ENCODE measurements around the gene SLC39A7.
A peak's percentile ranks its signal among the peaks of the same experiment; 100 is the strongest.
"Not testable (repeated sequence)": the region's sequence is repeated elsewhere in the genome, so short reads cannot be mapped to it uniquely, and the experiment has no call there.

The SLC39A7 gene

DNA sequence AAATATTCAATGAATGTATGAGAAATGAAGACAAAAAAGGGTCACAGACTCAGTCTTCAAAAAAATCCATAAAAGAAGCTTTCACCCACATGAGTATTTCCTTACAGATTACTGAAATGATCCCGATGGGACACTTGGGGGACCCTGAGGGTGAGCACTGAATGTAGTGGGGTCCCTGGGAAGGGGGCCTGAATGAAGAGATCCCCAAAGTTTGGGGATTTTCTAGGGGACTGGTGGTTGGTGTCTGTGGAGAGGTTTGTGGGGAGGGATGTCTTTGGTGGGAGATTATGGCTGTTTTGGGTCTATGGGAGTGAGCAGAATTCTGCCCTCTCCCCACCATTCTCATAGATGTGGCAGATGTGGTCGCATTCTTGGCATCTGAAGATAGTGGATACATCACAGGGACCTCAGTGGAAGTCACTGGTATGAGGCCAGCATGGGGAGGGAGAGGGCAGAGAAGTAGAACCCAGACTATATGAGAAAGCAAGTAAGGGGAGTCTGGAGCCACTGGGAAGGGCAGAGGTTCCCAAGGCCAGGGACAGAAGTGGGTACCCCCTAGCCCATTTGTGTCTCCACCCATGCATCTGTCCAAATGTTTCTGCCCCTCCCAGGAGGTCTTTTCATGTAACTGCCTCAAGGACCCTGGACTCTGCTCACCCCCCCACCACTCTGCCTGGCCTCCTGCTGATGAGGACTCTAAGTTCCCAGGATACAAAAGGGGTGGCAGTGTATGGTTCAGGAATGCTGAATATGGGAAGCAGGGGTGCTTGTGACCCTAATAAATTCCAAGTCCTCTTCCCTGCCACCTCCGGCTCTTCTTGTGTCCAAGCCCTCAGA is 5.6 kb downstream of the SLC39A7 start:
- no peak for DNase-seq

DNA sequence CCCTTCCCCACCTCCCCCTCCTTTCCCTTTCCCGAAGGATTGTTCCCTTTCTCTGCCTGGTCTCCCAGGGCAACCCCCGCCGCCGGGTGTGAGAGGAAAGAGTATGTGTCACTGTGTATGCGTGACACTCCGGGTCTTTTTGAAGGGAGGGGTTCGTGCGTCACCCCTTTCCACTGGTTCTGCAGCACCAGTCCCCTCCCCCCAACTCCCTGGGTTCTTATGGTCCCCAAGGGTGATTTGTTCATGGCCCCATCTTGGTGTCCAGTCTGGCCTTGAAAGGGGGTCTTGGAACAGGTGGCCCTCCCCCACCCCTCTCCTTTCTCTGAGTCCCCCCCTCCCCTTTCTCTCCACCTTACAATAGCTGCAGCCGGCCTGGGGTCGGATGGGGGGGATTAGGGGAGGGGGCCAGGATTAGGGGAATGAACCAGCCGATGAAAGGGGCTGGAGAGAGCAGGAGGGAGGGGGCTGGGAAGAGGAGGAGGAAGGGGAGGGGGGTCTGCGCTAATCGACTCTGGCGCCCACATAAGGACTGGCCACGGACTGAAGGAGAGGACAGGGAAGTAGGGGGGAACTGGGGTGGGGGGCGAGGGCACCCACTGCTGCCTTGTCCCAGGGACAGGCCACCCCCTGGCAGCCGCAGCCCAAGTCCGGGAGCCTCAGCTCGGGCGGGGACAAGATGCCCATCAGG is 6.3 kb downstream of the SLC39A7 start:
- DNase-seq: no peak

- DNase-seq: peak in 1 of 2 donors; percentile 24
Measured at GRCh38 chr6:33207552-33208090, 7.0 kb downstream of the SLC39A7 start.

DNA sequence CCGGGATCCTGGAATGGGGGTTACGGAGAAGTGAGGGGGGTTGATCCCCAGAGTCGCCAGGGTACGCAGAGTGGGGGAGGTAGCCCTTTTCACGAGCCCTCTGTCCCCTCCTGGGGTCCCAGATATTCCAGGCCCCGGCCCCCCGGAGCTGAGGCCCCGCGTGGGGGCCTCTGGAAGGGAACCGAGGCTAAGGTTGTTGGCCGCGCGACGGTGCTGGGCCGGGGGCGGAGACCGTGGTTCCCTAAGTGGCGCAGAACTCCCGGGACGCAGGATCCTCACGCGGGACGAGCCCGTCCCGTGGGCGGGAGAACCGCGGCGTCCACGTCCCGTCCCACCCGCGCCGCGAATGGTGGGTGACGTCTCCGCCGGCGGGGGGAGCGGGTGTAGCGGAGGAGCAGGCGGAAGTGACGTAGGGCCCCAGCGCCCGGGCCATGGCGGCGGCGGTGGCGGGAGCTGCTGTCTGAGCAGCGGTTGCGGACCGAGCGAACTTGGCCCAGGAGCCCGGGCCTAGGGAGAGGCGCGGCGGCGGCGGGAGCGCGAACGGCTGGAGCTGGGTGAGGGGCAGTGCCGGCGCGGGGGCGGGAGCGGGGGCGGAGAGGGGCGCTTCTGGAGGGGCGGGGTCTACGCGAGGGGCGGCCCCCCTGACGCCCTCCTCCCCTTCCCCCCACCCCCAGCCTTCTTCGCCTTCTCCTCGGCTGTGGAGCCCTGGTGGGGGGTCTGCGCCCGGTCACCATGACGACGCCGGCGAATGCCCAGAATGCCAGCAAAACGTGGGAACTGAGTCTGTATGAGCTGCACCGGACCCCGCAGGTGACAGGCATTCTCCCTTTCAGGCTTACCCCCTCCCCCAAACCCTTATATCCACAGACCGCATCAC is 7.7 kb downstream of the SLC39A7 start, which contains the start of gene RING1:
Gene RING1, plus strand, starts transcription at position 410 of the 877 bp plus-strand sequence. Its CDS starts 323 bp downstream, at position 733.
- peak; percentile 88 to 89 for DNase-seq

DNA sequence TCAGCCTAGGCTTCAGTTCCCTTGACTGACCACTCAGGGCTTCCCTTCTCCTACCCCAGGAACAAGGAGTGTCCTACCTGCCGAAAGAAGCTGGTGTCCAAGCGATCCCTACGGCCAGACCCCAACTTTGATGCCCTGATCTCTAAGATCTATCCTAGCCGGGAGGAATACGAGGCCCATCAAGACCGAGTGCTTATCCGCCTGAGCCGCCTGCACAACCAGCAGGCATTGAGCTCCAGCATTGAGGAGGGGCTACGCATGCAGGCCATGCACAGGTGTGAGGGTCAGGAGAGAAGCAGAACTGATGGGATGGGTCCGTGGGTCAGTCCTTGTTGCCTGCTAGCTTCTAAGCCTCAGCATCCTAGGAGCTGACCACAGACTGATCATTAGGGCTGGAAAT is 9.2 kb downstream of the SLC39A7 start:
- DNase-seq: no peak

- DNase-seq: no peak
Measured at GRCh38 chr6:33211136-33211535, 10.5 kb downstream of the SLC39A7 start.

- no peak for DNase-seq
Measured at GRCh38 chr6:33211666-33212422, 11.2 kb downstream of the SLC39A7 start.

DNA sequence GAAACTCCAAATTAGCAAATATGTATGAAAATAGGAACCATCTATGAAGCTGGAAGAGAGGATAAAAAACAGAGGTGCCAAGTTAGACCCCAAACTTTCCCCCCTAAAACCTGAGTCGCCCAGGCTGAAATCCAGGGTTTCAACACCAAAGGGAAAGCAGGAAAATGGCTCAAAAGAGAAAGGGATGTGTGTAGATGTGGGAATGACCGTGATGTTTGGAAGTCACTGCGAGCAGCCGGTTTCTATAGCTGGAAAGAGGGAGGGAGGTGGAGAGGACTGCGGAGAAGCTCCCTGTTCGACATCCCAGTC is 12.1 kb downstream of the SLC39A7 start:
- no peak for DNase-seq

GRCh38 chr6:33213166-33213988 is 12.7 kb downstream of the SLC39A7 start:
- DNase-seq: no peak

GRCh38 chr6:33213989-33214335 is 13.3 kb downstream of the SLC39A7 start:
- no peak for DNase-seq

DNA sequence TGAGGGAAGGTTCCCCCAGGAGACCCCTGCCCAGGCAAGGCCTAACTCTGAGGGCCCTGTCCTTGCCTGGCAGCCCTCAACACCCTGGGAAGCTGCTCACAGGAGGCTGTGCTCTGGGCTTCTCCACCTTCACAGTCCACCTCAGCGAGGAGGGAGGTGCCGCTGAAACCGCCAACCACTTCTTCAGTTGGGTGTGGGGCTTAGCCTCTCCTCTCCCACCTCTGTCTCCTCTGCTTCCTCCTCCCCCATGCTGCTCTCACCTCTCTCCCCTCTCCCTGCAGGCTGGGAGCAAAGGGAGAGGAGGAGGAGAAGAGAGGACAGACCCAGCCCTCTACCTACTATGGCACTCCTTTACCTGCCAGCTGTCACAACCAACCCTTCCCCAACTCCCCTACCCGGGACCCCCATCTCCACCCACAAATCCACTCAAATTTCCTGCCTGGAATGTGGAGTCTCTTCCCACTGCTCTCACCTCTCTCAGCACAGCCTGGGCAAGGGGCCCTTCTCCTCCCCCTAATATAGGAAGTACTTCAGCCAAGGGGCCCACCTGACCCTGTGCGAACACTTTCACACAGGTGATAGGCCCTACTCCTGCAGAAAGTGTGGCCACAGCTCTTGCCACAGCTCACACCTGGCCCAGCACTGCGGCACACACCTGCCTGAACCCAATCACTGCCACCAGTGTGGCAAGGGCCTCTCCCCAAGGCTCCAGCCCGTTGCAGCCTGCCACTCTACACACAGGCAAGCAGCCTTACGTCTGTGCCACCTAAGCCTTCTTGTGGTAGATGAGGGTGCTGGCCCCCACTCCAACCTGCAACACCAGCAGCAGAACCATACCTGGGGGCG is 14.8 kb downstream of the SLC39A7 start:
- no peak for DNase-seq

- no peak for DNase-seq
Measured at GRCh38 chr6:33216117-33216649, 15.5 kb downstream of the SLC39A7 start.

GRCh38 chr6:33217246-33217645 is 16.6 kb downstream of the SLC39A7 start:
- no peak for DNase-seq

- DNase-seq: no peak
Measured at GRCh38 chr6:33217681-33218080, 17.0 kb downstream of the SLC39A7 start.

DNA sequence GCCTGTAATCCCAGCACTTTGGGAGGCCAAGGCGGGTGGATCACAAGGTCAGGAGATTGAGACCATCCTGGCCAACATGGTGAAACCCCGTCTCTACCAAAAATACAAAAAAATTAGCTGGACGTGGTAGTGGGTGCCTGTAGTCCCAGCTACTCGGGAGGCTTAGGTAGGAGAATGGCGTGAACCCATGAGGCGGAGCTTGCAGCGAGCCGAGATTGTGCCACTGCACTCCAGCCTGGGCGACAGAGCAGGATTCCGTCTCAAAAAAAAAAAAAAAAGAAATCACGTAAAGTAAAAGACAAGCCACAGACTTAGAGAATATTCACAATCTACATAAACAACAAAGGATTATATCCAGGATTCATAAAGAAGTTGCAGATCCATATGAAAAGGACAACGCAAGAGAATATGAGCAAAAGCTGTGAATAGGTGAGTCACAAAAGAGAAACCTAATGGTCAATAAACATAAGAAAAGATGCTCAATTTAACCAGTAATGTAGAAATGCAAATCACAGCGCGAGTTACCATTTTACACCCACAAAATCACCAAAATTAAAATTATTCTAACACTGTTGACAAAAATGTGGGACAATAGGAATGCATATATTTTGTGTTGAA is 25.9 kb downstream of the SLC39A7 start:
- DNase-seq: not testable (repeated sequence)

- DNase-seq: no peak
Measured at GRCh38 chr6:33235221-33235634, 34.6 kb downstream of the SLC39A7 start.

DNA sequence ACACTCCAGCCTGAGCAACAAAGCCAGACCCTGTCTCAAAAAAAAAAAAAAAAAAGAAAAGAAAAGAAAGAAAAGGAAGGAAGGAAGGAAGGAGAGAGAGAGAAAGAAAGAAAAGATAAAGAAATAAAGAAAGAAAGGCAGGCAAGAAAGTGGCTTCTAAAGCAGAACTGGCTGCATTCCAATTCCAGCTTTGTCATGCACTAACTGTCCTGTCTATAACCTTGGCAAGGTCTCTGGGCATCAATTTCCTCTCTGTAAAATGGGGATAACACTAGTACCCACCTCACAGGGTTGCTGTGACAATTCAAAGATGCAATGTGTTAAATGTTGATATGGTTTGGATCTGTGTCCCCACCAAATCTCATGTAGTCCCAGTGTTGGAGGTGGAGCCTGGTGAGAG is 35.7 kb downstream of the SLC39A7 start:
- DNase-seq: no peak

DNA sequence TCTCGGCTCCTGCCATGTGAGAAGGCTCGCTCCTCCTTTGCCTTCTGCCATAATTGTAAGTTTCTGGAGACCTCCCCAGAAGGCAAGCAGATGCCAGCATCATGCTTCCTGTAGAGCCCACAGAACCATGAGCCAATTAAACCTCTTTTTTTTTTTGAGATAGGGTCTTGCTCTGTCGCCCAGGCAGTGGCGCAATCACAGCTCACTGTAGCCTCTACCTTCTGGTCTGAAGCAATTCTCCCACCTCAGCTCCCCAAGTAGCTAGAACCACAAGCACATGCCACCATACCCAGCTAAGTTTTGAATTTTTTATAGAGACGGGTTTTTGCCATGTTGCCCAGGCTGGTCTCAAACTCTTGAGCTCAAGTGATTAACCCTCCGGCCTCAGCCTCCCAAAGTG is 36.2 kb downstream of the SLC39A7 start:
- no peak for DNase-seq

DNA sequence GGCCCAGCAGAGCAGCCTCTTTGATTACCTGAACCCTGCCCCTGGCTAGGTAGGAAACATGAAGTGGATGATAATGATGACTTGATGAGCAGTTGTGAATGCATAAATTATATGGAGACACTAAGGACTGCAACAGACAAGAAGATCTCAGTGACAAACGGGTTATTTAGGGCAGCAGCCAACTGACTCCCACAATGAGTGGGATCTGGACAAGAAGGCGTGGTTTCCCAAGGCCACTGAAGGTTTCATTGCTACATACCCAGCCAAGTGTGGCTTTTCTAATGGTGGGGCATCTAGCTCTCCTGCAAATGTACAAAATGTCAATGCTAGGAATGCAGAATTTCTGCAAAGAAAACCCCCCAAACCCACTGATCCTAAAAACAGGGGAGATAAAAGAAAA is 37.1 kb downstream of the SLC39A7 start:
- no peak for DNase-seq

DNA sequence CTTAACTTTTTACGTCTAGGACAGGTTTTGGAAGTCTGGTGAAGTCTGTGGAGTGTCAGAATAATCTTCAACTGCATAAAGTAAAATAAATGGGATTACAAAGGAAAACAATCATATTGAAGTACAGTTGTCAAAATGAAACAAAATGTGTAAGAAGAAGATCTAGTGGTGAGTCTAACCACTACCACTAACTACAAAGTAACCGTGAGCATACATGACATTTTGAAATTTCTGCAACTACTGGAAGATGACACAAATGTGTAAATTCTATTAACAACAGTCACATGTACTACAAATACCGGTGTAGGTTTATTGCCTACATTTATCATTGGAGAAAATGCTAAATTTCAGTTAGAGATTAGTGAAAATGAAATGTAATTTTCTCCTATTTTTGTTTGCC is 41.3 kb downstream of the SLC39A7 start:
- DNase-seq: no peak

Measured in activated CD4-positive, alpha-beta T cell treated with anti-CD3 and anti-CD28 coated beads for 4 hours (primary cell).